HG03066 (cell line): Measurements from ENCODE around the gene BLACAT1.
"Not testable (repeated sequence)": the region's sequence is repeated elsewhere in the genome, so short reads cannot be mapped to it uniquely, and the experiment has no call there.

Experiments
- ATAC-seq: cut with Tn5 transposase; IDR thresholded peaks from one replicate; pipeline ENCODE4 v1.9.1; 2021; ENCODE audit warnings: low read depth; ENCODE audit not compliant: unreplicated experiment

Gene BLACAT1

GRCh38 chr1:205484985-205485967 is 29.4 kb upstream of the BLACAT1 start:
- ATAC-seq, result no peak

- ATAC-seq, result no peak
Observed at GRCh38 chr1:205483372-205483771, 27.5 kb upstream of the BLACAT1 start.

GRCh38 chr1:205482587-205482986 is 26.7 kb upstream of the BLACAT1 start:
- not testable (repeated sequence) for ATAC-seq

GRCh38 chr1:205481629-205482151 is 25.8 kb upstream of the BLACAT1 start:
- ATAC-seq, result no peak

- no peak for ATAC-seq
Observed at GRCh38 chr1:205481218-205481617, 25.4 kb upstream of the BLACAT1 start.

- no peak for ATAC-seq
Observed at GRCh38 chr1:205480349-205480985, 24.6 kb upstream of the BLACAT1 start.

GRCh38 chr1:205478985-205479384 is 23.1 kb upstream of the BLACAT1 start:
- ATAC-seq, result not testable (repeated sequence)

- ATAC-seq, result no peak
Observed at GRCh38 chr1:205477759-205478247, 22.0 kb upstream of the BLACAT1 start.

- no peak for ATAC-seq
Observed at GRCh38 chr1:205477121-205477758, 21.4 kb upstream of the BLACAT1 start.

GRCh38 chr1:205476648-205477047 is 20.8 kb upstream of the BLACAT1 start:
- ATAC-seq, result no peak

GRCh38 chr1:205475855-205476254 is 20.0 kb upstream of the BLACAT1 start:
- no peak for ATAC-seq

GRCh38 chr1:205474571-205474970 is 18.7 kb upstream of the BLACAT1 start:
- ATAC-seq, result no peak

GRCh38 chr1:205473966-205474365 is 18.1 kb upstream of the BLACAT1 start:
- no peak for ATAC-seq

GRCh38 chr1:205473475-205473874 is 17.6 kb upstream of the BLACAT1 start:
- no peak for ATAC-seq

GRCh38 chr1:205472737-205473441 is 17.0 kb upstream of the BLACAT1 start:
- no peak for ATAC-seq

- ATAC-seq, result no peak
Observed at GRCh38 chr1:205470131-205470530, 14.3 kb upstream of the BLACAT1 start.

- no peak for ATAC-seq
Observed at GRCh38 chr1:205466595-205467220, 10.9 kb upstream of the BLACAT1 start.

- ATAC-seq, result no peak
Observed at GRCh38 chr1:205465392-205465791, 9.5 kb upstream of the BLACAT1 start.

- ATAC-seq, result no peak
Observed at GRCh38 chr1:205458777-205459566, 3.1 kb upstream of the BLACAT1 start.
